Measurements from ENCODE around the gene ZNF341. TPM values are rescaled to one million over a fixed set of nuclear protein-coding genes. Genes with fewer than 3 reads are reported as not detected.

ZNF341 gene
- total and polyA plus RNA-seq, 2 donors (not counting 1 experiment from before 2014, with no cell fraction given), result 9.1 to 10.9 TPM

DNA sequence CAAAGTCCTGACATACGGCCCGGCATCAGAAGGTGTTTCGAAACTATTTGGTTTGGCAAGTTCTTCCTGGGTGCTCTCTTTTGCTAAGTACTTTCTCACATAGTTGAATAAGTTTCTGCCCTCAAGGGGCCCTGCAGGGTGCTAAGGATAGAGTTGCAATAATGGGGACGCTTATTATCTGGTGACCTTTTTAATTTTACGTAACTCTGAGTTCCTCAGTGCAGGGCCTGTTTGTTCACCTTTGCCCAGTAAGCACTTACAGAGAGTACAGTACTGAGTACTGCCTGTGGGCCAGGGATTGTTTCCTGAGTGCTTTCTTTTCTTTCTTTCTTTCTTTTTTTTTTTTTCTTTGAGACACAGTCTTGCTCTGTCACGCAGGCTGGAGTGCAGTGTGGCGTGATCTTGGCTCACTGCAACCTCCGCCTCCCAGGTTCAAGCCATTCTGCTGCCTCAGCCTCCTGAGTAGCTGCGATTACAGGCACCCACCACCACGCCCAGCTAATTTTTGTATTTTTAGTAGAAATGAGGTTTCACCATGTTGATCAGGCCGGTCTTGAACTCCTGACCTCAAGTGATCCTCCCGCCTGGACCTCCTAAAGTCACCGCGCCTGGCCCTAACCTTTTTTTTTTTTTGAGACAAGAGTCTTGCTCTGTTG, 7.2 kb upstream of the ZNF341 start:
- ATAC-seq (ENCODE audit: low read depth), result no peak
- Mint-ChIP-seq H3K4me3 (no peak overlapping the region), H3K27ac (no peak overlapping the region), H3K27me3 (no peaks in the 10 kb centered on the region), H3K9me3 (ENCODE audit: insufficient read depth) (peaks cover 2% of the 10 kb centered on the region), H3K4me1 (peaks cover 11% of the 10 kb centered on the region)
- Histone ChIP-seq H3K9ac (ENCODE audit: low read length) (no peak overlapping the region), H3K4me3 (ENCODE audit: control extremely low read depth in 1 of 5, extremely low read depth in 1 of 5, insufficient read depth in 1 of 5, low read depth in 2 of 5, low read length in 4 of 5) (no peak overlapping the region), H3K27ac (ENCODE audit: low read length in 2 of 2) (no peak overlapping the region), H3K36me3 (replicated peaks in 1 of 2; ENCODE audit: control extremely low read depth in 1 of 2, control insufficient read depth in 1 of 2, extremely low read depth in 1 of 2, insufficient read depth in 2 of 2, low read length in 1 of 2) (no peaks in the 10 kb centered on the region), H3K9me3 (ENCODE audit: control extremely low read depth in 1 of 3, control insufficient read depth in 2 of 3, insufficient read depth in 1 of 3, low read length in 2 of 3) (peaks cover 0 to 7% (median 0%) of the 10 kb centered on the region in 3 donors), H2AFZ (ENCODE audit: insufficient read depth, low read depth, low read length, poor library complexity, severe bottlenecking) (no peak overlapping the region), H4K20me1 (ENCODE audit: control insufficient read depth, insufficient read depth, low read length, poor library complexity, severe bottlenecking) (no peaks in the 10 kb centered on the region), H3K79me2 (ENCODE audit: control insufficient read depth, insufficient read depth, low read length) (no peaks in the 10 kb centered on the region), H3K27me3 (replicated peaks in 1 of 4; ENCODE audit: control extremely low read depth in 1 of 4, control insufficient read depth in 3 of 4, insufficient read depth in 4 of 4, low read length in 3 of 4) (no peaks in the 10 kb centered on the region), H3K4me1 (ENCODE audit: control insufficient read depth in 2 of 2, insufficient read depth in 2 of 2, low read length in 2 of 2) (peaks cover 4 to 13% of the 10 kb centered on the region in 2 donors), H3K4me2 (replicated peaks; ENCODE audit: low read depth, low read length, poor library complexity, severe bottlenecking) (no peak overlapping the region)
- POLR2A ChIA-PET, result interaction anchor here (0.6 kb wide), 2 partner anchors 9 to 59 kb away, joined by 3 to 6 read pairs; no protein-coding TSS in a partner anchor
- DNase-seq, result no peak
- intact Hi-C loops (cut with micrococcal nuclease), result no loop called here
- CTCF ChIA-PET, result interaction anchor here (1.0 kb wide), 1 partner anchor 58 kb away, joined by 3 read pairs; the partner anchor contains the start of gene ACTL10
- TF ChIP-seq EZH2 (IDR thresholded peaks at IDR 0.05; ENCODE audit: borderline replicate concordance, insufficient read depth, low read depth, low read length, poor library complexity, severe bottlenecking) (no peak), CTCF (IDR thresholded peaks at IDR 0.05) (no peak)
- 94% methylated on average over 13 of the region's 14 CpGs for WGBS (ENCODE audit: insufficient coverage)

DNA sequence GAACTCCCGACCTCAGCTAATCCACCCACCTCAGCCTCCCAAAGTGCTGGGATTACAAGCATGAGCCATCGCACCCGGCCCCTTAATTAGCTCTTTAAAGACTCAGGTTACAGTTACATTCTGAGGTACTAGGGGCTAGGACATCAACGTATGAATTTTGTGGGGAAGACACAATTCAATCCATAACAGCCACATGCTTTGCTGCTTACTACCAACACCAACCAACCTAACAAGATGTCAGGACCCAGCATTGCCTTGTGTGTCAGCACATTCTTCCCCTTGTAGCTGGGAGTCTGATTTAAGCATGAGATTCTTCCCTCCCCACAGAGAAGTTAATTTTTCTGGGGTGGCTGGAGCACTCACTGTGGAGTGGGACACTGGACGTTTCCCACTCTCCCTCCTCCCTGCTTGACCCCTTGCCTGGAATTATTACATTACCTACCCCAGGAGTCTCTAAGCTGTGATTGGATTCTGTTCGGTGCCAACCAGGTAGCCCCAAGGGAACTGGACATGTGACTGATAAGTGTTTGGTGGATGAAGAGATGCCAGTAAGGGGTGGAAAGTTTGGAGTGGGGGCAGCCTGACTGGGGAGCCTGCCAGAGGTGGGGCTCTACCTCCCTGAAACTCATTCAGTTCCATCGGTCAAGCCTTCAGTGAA, 6.1 kb upstream of the ZNF341 start:
- Histone ChIP-seq H3K27ac (ENCODE audit: low read length in 2 of 2) (no peak overlapping the region), H4K20me1 (ENCODE audit: control insufficient read depth, insufficient read depth, low read length, poor library complexity, severe bottlenecking) (no peaks in the 10 kb centered on the region), H3K4me1 (ENCODE audit: control insufficient read depth in 2 of 2, insufficient read depth in 2 of 2, low read length in 2 of 2) (peaks cover 3 to 4% of the 10 kb centered on the region in 2 donors), H3K27me3 (replicated peaks in 1 of 4; ENCODE audit: control extremely low read depth in 1 of 4, control insufficient read depth in 3 of 4, insufficient read depth in 4 of 4, low read length in 3 of 4) (no peaks in the 10 kb centered on the region), H3K9me3 (ENCODE audit: control extremely low read depth in 1 of 3, control insufficient read depth in 2 of 3, insufficient read depth in 1 of 3, low read length in 2 of 3) (peaks cover 0 to 3% (median 0%) of the 10 kb centered on the region in 3 donors), H3K79me2 (ENCODE audit: control insufficient read depth, insufficient read depth, low read length) (no peaks in the 10 kb centered on the region), H3K9ac (ENCODE audit: low read length) (no peak overlapping the region), H3K36me3 (replicated peaks in 1 of 2; ENCODE audit: control extremely low read depth in 1 of 2, control insufficient read depth in 1 of 2, extremely low read depth in 1 of 2, insufficient read depth in 2 of 2, low read length in 1 of 2) (no peaks in the 10 kb centered on the region), H3K4me2 (replicated peaks; ENCODE audit: low read depth, low read length, poor library complexity, severe bottlenecking) (no peak overlapping the region), H3K4me3 (ENCODE audit: control extremely low read depth in 1 of 5, extremely low read depth in 1 of 5, insufficient read depth in 1 of 5, low read depth in 2 of 5, low read length in 4 of 5) (no peak overlapping the region), H2AFZ (ENCODE audit: insufficient read depth, low read depth, low read length, poor library complexity, severe bottlenecking) (no peak overlapping the region)
- ChIA-PET CTCF (interaction anchor here (1.0 kb wide), 1 partner anchor 59 kb away, joined by 3 read pairs; the partner anchor contains the start of gene ACTL10), POLR2A (no interaction called here)
- 100% methylated on average over 2 of the region's 7 CpGs for WGBS (ENCODE audit: insufficient coverage)
- H3K9me3 Mint-ChIP-seq (ENCODE audit: insufficient read depth), result no peaks in the 10 kb centered on the region
- ATAC-seq (ENCODE audit: low read depth) (no peak), DNase-seq (no peak)
- no peak for TF ChIP-seq EZH2 (IDR thresholded peaks at IDR 0.05; ENCODE audit: borderline replicate concordance, insufficient read depth, low read depth, low read length, poor library complexity, severe bottlenecking)
- no peak for TF ChIP-seq CTCF (IDR thresholded peaks at IDR 0.05)
- no peaks in the 10 kb centered on the region for H3K27me3 Mint-ChIP-seq
- intact Hi-C loops (cut with micrococcal nuclease), result no loop called here
- no peak overlapping the region for H3K4me3 Mint-ChIP-seq
- no peak overlapping the region for H3K27ac Mint-ChIP-seq
- H3K4me1 Mint-ChIP-seq, result peaks cover 3% of the 10 kb centered on the region
